GM12878 (cell line): ENCODE measurements around the gene CDC34. TPM values are rescaled to one million over a fixed set of nuclear protein-coding genes. Genes with fewer than 3 reads are reported as not detected.

ENCODE experiments used
- ATAC-seq: fragments of 200-7000 bp; cut with Tn5 transposase; 3 replicates; pipeline ENCODE4 v1.9.1; 2020; ENCODE audit warnings: mild to moderate bottlenecking, moderate library complexity
- BruUV-seq: library from RNA; stranded (reverse); fragments of 400-500 nt; replicated peaks from 2 replicates; lab custom pipeline; 2021; lab: Mats Ljungman, UMichigan
- CTCF ChIA-PET: fragments of 300-600 bp; sonication (Branson Sonifier 250); formaldehyde crosslinking; extraction: SDS; loops from one replicate; lab custom pipeline; 2021; ENCODE audit warnings: inconsistent platforms; lab: Yijun Ruan, JAX
- POLR2A ChIA-PET: fragments of 350-600 bp; formaldehyde crosslinking; extraction: SDS; loops from one replicate; lab custom pipeline; 2021; ENCODE audit warnings: inconsistent platforms; lab: Charles Lee
- RAD21 ChIA-PET: fragments of 300-600 bp; sonication (Branson Sonifier 250); formaldehyde crosslinking; loops from one replicate; lab custom pipeline; 2023; ENCODE audit warnings: antibody characterized with exemption; ENCODE audit not compliant: unreplicated experiment; lab: Charles Lee
- SMC1A ChIA-PET: fragments of 300-600 bp; sonication (Branson Sonifier 250); formaldehyde crosslinking; loops from one replicate; lab custom pipeline; 2023; ENCODE audit not compliant: unreplicated experiment, uncharacterized antibody; lab: Charles Lee
- DNase-seq: peaks from one replicate; pipeline ENCODE4 v3.0.0-alpha.2; 2011; ENCODE audit warnings: low read depth, low spot score
- FAIRE-seq: peaks from 3 replicates; lab custom pipeline; 2011; peaks lifted over from hg19 to GRCh38; lab: Jason Lieb, UNC
- H2AFZ ChIP-seq: 2 replicates; pipeline ENCODE4 v1.6.0; 2011; ENCODE audit warnings: low read depth, low read length, control low read depth; ENCODE audit not compliant: control insufficient read depth
- H3K27ac ChIP-seq: 2 replicates; pipeline ENCODE4 v1.5.1; 2011; ENCODE audit warnings: control low read depth; ENCODE audit not compliant: control insufficient read depth, insufficient read depth
- H3K27me3 ChIP-seq, 2 experiments: replicated peaks in 1 of 2; 2 replicates each; pipeline versions ENCODE4 v1.6.0 to v1.6.1; 2011; ENCODE audit warnings: low read length in 1 of 2; ENCODE audit not compliant: control insufficient read depth in 2 of 2, insufficient read depth in 2 of 2
- H3K36me3 ChIP-seq, 2 experiments: 2 replicates each; pipeline ENCODE4 v1.5.1; 2011; ENCODE audit warnings: low read length in 1 of 2; ENCODE audit not compliant: control insufficient read depth in 2 of 2, insufficient read depth in 2 of 2
- H3K4me1 ChIP-seq: 2 replicates; pipeline ENCODE4 v1.6.1; 2011; ENCODE audit warnings: mild to moderate bottlenecking, low read length, moderate library complexity, mixed read lengths; ENCODE audit not compliant: control insufficient read depth, insufficient read depth
- H3K4me2 ChIP-seq: 2 replicates; pipeline ENCODE4 v1.6.0; 2011; ENCODE audit warnings: control low read depth; ENCODE audit not compliant: control insufficient read depth, insufficient read depth
- H3K4me3 ChIP-seq: fragments of 200-600 bp; sonication (generic); 2 replicates; pipeline ENCODE4 v1.5.1; 2016
- H3K79me2 ChIP-seq: 2 replicates; pipeline ENCODE4 v1.6.0; 2011; ENCODE audit warnings: low read length; ENCODE audit not compliant: control insufficient read depth, insufficient read depth
- H3K9ac ChIP-seq: 2 replicates; pipeline ENCODE4 v1.8.0; 2011; ENCODE audit warnings: low read length, control low read depth, mixed read lengths; ENCODE audit not compliant: control insufficient read depth, insufficient read depth
- H3K9me3 ChIP-seq: replicated peaks from 3 replicates; pipeline ENCODE4 v1.5.1; 2011; ENCODE audit warnings: mild to moderate bottlenecking, low read length; ENCODE audit not compliant: control insufficient read depth, insufficient read depth
- H4K20me1 ChIP-seq: 2 replicates; pipeline ENCODE4 v1.6.0; 2011; ENCODE audit not compliant: control insufficient read depth, insufficient read depth
- BCL11A ChIP-seq: IDR thresholded peaks from 2 replicates; pipeline ENCODE4 v1.6.1; 2011; ENCODE audit warnings: low read depth, low read length
- CBX3 ChIP-seq: fragments of 200-600 bp; sonication (generic); IDR thresholded peaks from 2 replicates; pipeline ENCODE4 v1.6.1; 2016; ENCODE audit warnings: low read depth, borderline replicate concordance
- EP300 ChIP-seq, 2 experiments: fragments of 150-350 bp in 1 of 2; IDR thresholded peaks; 2 replicates each; pipeline ENCODE4 v1.6.1; 2011 to 2012; ENCODE audit warnings: low read depth in 2 of 2, low read length in 2 of 2, borderline replicate concordance in 1 of 2, improper control_type of control experiment in 1 of 2, inconsistent platforms in 1 of 2; ENCODE audit not compliant: control insufficient read depth in 1 of 2
- EZH2 ChIP-seq: IDR thresholded peaks from 2 replicates; pipeline ENCODE4 v1.6.1; 2012; ENCODE audit warnings: low read depth, mild to moderate bottlenecking, control low read depth, inconsistent platforms, low read length, borderline replicate concordance; ENCODE audit not compliant: control insufficient read depth
- HDAC6 ChIP-seq: fragments of 200-600 bp; sonication (generic); IDR thresholded peaks from one replicate; pipeline ENCODE4 v1.8.0; 2017; ENCODE audit warnings: antibody characterized with exemption; ENCODE audit not compliant: unreplicated experiment
- HDGF ChIP-seq: fragments of 450-650 bp; IDR thresholded peaks from 2 replicates; pipeline ENCODE4 v1.6.1; 2016; ENCODE audit warnings: antibody characterized with exemption
- MAX ChIP-seq: IDR thresholded peaks from 2 replicates; pipeline ENCODE4 v1.6.1; 2012; ENCODE audit warnings: low read depth, low read length, improper control_type of control experiment
- NR2C1 ChIP-seq: fragments of 450-650 bp; IDR thresholded peaks from 2 replicates; pipeline ENCODE4 v1.6.1; 2017; ENCODE audit warnings: antibody characterized with exemption, mild to moderate bottlenecking, moderate library complexity
- PAX8 ChIP-seq: fragments of 450-650 bp; IDR thresholded peaks from 2 replicates; pipeline ENCODE4 v1.6.1; 2017; ENCODE audit warnings: mild to moderate bottlenecking, moderate library complexity
- RAD21 ChIP-seq: IDR thresholded peaks from 2 replicates; pipeline ENCODE4 v1.6.1; 2011; ENCODE audit warnings: mild to moderate bottlenecking, low read depth, low read length, moderate library complexity; ENCODE audit not compliant: insufficient read depth
- SMAD5 ChIP-seq: IDR thresholded peaks from 2 replicates; pipeline ENCODE4 v1.6.1; 2016; ENCODE audit warnings: antibody characterized with exemption, low read depth
- SREBF2 ChIP-seq: IDR thresholded peaks from 2 replicates; pipeline ENCODE4 v1.6.1; 2012; ENCODE audit warnings: mild to moderate bottlenecking, low read length
- TAF1 ChIP-seq: IDR thresholded peaks from 2 replicates; pipeline ENCODE4 v1.6.1; 2011; ENCODE audit warnings: mild to moderate bottlenecking, low read depth, low read length, borderline replicate concordance
- YBX1 ChIP-seq: fragments of 450-650 bp; IDR thresholded peaks from 2 replicates; pipeline ENCODE4 v1.6.1; 2016; ENCODE audit warnings: antibody characterized with exemption
- ZNF24 ChIP-seq: fragments of 450-650 bp; IDR thresholded peaks from 2 replicates; pipeline ENCODE4 v1.6.1; 2017; ENCODE audit warnings: antibody characterized with exemption, mild to moderate bottlenecking
- WGBS: methylation state at CpG from one replicate; pipeline ENCODE4 v1.1.6; 2016; ENCODE audit warnings: low lambda C conversion rate; ENCODE audit not compliant: insufficient replicate concordance, insufficient coverage; ENCODE audit errors: missing lambda C conversion rate; 5-methylcytosine and 5-hydroxymethylcytosine counted together
- in situ Hi-C: fragments of 300-500 bp; cut with MboI; formaldehyde crosslinking; loops from 9 replicates; pipeline ENCODE4 v1.14.3; 2018; ENCODE audit warnings: mixed read lengths
- intact Hi-C: fragments of 100-400 bp; cut with micrococcal nuclease; formaldehyde crosslinking; loops from one replicate; pipeline ENCODE4 v1.14.2; 2022; ENCODE audit not compliant: unreplicated experiment
- polyA plus RNA-seq, 11 experiments: library from polyadenylated mRNA; depleted of rRNA in 4 of 11; unstranded in 6 of 11; stranded (reverse) in 5 of 11; fragments of >200 nt; fragmentation: Nextera tagmentation in 4 of 11; fragmentation: Illumina TruSeq in 1 of 11; extraction: Ambion mirVana in 4 of 11; extraction: Trizol in 1 of 11; gene quantifications; 1 replicate in 1 of 11; 2 replicates in 10 of 11; pipeline versions ENCODE4 v1.2.1 to v1.2.3, GENCODE V29; 2011 to 2016; ENCODE audit warnings: inconsistent platforms in 2 of 11, missing spikeins in 2 of 11, low read depth in 1 of 11
- total RNA-seq, 4 experiments: library from RNA; depleted of rRNA in 3 of 4; stranded (reverse); fragments of >200 nt in 3 of 4; fragmentation: Illumina TruSeq in 1 of 4; extraction: Trizol in 1 of 4; gene quantifications; 2 replicates each; pipeline versions ENCODE4 v1.2.1 to v1.2.3, GENCODE V29; 2013 to 2021
- TF ChIP-seq, protein P1 (sequence below): fragments of 450-650 bp; formaldehyde crosslinking; IDR thresholded peaks from 2 replicates; pipeline ENCODE4 v1.4.0; 2020; ENCODE audit warnings: mild to moderate bottlenecking, moderate library complexity
- TF ChIP-seq, protein P2 (sequence below): IDR thresholded peaks from 2 replicates; pipeline ENCODE4 v1.6.1; 2011; ENCODE audit warnings: borderline replicate concordance, low read depth, mild to moderate bottlenecking, moderate library complexity, low read length; ENCODE audit not compliant: insufficient read depth, poor library complexity, severe bottlenecking

Gene CDC34
- total and polyA plus RNA-seq, 10 of the 15 experiments (the other 5 are each of a cell fraction or from before 2014, with no cell fraction given), result 0.31 to 48.9 (median 28.5) TPM

DNA sequence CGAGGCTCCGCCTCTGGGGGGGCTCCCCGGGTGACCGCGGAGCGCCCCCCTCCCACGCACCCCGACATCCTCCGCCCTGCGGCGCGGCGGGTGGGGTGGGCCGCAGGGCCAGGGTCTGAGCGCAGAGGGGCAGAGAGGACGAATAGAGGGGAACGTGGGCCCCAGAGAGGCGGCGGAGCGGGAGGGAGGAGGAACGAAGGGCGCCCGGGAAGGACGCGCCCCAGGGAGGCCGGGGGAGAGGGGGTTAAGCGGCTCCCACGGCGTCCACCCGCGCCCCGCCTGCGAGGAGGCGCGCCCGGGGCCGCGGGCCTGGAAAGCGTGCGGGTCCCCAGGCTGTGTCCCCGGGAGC is 59.2 kb downstream of the CDC34 start:
- no TSS peak for BruUV-seq
- CTCF ChIA-PET, result no interaction called here
- Histone ChIP-seq H3K27me3 (peaks cover 4 to 9% of the 10 kb centered on the region in 2 experiments), H3K79me2 (no peaks in the 10 kb centered on the region), H3K27ac (no peak overlapping the region), H3K4me2 (no peak overlapping the region), H3K36me3 (no peaks in the 10 kb centered on the region), H3K4me3 (no peak overlapping the region), H2AFZ (no peak overlapping the region), H4K20me1 (no peaks in the 10 kb centered on the region), H3K4me1 (no peaks in the 10 kb centered on the region), H3K9me3 (no peaks in the 10 kb centered on the region), H3K9ac (no peak overlapping the region)
- DNase-seq (no peak), ATAC-seq (no peak), FAIRE-seq (no peak)
- SMC1A ChIA-PET, result no interaction called here
- intact Hi-C loops (no loop called here), in situ Hi-C loops (no loop called here)
- 19% methylated on average over 24 of the region's 41 CpGs for WGBS
- TF ChIP-seq SREBF2 (no peak), EZH2 (no peak), HDGF (no peak), TAF1 (no peak), YBX1 (no peak), ZNF24 (no peak), HDAC6 (no peak), RAD21 (no peak), NR2C1 (no peak), SMAD5 (no peak), PAX8 (no peak), BCL11A (no peak), MAX (no peak), EP300 (IDR thresholded peaks at IDR 0.05; ENCODE audit: borderline replicate concordance in 1 of 2, control insufficient read depth in 1 of 2, low read depth in 2 of 2, low read length in 2 of 2) (no peak), CBX3 (no peak)
- TF ChIP-seq, protein P1, sequence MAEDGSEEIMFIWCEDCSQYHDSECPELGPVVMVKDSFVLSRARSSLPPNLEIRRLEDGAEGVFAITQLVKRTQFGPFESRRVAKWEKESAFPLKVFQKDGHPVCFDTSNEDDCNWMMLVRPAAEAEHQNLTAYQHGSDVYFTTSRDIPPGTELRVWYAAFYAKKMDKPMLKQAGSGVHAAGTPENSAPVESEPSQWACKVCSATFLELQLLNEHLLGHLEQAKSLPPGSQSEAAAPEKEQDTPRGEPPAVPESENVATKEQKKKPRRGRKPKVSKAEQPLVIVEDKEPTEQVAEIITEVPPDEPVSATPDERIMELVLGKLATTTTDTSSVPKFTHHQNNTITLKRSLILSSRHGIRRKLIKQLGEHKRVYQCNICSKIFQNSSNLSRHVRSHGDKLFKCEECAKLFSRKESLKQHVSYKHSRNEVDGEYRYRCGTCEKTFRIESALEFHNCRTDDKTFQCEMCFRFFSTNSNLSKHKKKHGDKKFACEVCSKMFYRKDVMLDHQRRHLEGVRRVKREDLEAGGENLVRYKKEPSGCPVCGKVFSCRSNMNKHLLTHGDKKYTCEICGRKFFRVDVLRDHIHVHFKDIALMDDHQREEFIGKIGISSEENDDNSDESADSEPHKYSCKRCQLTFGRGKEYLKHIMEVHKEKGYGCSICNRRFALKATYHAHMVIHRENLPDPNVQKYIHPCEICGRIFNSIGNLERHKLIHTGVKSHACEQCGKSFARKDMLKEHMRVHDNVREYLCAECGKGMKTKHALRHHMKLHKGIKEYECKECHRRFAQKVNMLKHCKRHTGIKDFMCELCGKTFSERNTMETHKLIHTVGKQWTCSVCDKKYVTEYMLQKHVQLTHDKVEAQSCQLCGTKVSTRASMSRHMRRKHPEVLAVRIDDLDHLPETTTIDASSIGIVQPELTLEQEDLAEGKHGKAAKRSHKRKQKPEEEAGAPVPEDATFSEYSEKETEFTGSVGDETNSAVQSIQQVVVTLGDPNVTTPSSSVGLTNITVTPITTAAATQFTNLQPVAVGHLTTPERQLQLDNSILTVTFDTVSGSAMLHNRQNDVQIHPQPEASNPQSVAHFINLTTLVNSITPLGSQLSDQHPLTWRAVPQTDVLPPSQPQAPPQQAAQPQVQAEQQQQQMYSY (CRISPR knock-in tag), result no peak
- TF ChIP-seq, protein P2, sequence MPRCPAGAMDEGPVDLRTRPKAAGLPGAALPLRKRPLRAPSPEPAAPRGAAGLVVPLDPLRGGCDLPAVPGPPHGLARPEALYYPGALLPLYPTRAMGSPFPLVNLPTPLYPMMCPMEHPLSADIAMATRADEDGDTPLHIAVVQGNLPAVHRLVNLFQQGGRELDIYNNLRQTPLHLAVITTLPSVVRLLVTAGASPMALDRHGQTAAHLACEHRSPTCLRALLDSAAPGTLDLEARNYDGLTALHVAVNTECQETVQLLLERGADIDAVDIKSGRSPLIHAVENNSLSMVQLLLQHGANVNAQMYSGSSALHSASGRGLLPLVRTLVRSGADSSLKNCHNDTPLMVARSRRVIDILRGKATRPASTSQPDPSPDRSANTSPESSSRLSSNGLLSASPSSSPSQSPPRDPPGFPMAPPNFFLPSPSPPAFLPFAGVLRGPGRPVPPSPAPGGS, result no peak
- RAD21 ChIA-PET, result no interaction called here
- POLR2A ChIA-PET, result no interaction called here
